Astrocyte (in vitro differentiated cells and primary cell): Measurements from ENCODE around the gene SMARCA2.

Experiments used
- CTCF ChIP-seq: IDR thresholded peaks from 2 replicates; pipeline ENCODE4 v1.5.1; 2011; ENCODE audit warnings: low read depth, mild to moderate bottlenecking, inconsistent platforms, low read length, moderate library complexity; ENCODE audit not compliant: insufficient read depth
- EZH2 ChIP-seq: IDR thresholded peaks from 2 replicates; pipeline ENCODE4 v1.6.1; 2012; ENCODE audit warnings: mild to moderate bottlenecking, low read length, inconsistent platforms; ENCODE audit not compliant: insufficient read depth

DNA sequence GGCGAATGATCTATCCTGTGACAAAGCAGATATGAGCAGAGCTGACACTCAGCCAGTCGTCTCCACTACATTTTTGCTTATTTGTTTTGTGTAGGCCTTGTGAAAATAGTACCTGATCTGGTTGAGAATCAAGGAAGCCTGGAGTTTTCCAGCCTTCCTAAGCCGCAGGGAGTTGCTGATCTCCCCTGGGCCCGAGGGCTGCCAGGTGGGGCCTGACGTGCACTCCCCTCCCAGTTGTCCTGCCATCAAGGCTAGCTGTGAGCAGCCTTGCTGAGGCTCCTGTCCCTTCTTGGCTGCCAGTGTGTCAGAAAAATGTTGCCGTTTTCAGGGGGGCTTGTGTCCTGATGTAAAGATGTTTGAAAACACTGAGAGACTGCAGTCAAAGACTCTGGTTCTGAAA, 102.4 kb downstream of the SMARCA2 start:
- TF ChIP-seq CTCF (no peak), EZH2 (no peak)
